ENCODE measurements around the gene TADA3.

TADA3 gene
- long read RNA-seq, transcript TADA3-201 (9 exons, 2,355 nt) = major isoform, 423 of 455 reads
- long read RNA-seq, partial matches to known transcripts = 7 of 455 reads
- long read RNA-seq, other reads (novel, unspliced or antisense) = 20 of 455 reads

- no peaks in the 10 kb centered on the region for H3K27me3 ChIP-seq (ENCODE audit: insufficient read depth, poor library complexity, severe bottlenecking)
- DNase-seq (ENCODE audit: low read depth in 1 of 2, low spot score in 1 of 2) = peak; percentile 93 to 94
These were observed at the start of gene TADA3, which contains the start of gene ARPC4 for GRCh38 chr3:9792405-9793160. Gene TADA3 (minus strand): TSS chr3:9792473. CDS start chr3:9791466, 1,007 bp downstream. Gene ARPC4 (plus strand): TSS chr3:9793082. CDS start chr3:9793122, 40 bp downstream.

GRCh38 chr3:9841015-9841414, 48.7 kb upstream of the TADA3 start:
- no peak overlapping the region for H3K27ac ChIP-seq (replicated peaks)
- H3K4me3 ChIP-seq (replicated peaks; ENCODE audit: insufficient read depth, low read length) = no peak overlapping the region
- H3K27me3 ChIP-seq (ENCODE audit: insufficient read depth, poor library complexity, severe bottlenecking) = no peaks in the 10 kb centered on the region
- DNase-seq (ENCODE audit: low read depth in 1 of 2, low spot score in 1 of 2) = no peak
- TF ChIP-seq SPI1 (IDR thresholded peaks at IDR 0.05; ENCODE audit: borderline replicate concordance, low read depth) (no peak), POLR2AphosphoS5 (IDR thresholded peaks at IDR 0.05; ENCODE audit: low read depth) (no peak), GABPA (IDR thresholded peaks at IDR 0.05; ENCODE audit: low read depth) (no peak), CTCF (IDR thresholded peaks at IDR 0.05; ENCODE audit: insufficient read depth, low read length) (no peak)

More at GRCh38 chr3:9792405-9793160, at the start of gene TADA3, which contains the start of gene ARPC4:
- TF ChIP-seq REST (IDR thresholded peaks at IDR 0.05; ENCODE audit: insufficient replicate concordance, low read depth) (peak; percentile 6), POLR2AphosphoS5 (IDR thresholded peaks at IDR 0.05; ENCODE audit: low read depth) (no peak; the same call in 1 of the 2 replicates), SPI1 (IDR thresholded peaks at IDR 0.05; ENCODE audit: borderline replicate concordance, low read depth) (peak; percentile 71; the same call in 1 of the 2 replicates), GABPA (IDR thresholded peaks at IDR 0.05; ENCODE audit: low read depth) (peak; percentile 53), CTCF (IDR thresholded peaks at IDR 0.05; ENCODE audit: insufficient read depth, low read length) (no peak)
- Histone ChIP-seq H3K4me3 (replicated peaks; ENCODE audit: insufficient read depth, low read length) (peak within 1 kb of the TSS; percentile 60), H3K27ac (replicated peaks) (peak within 1 kb of the TSS; percentile 99)

- Histone ChIP-seq H3K27me3 (ENCODE audit: insufficient read depth, poor library complexity, severe bottlenecking) (no peaks in the 10 kb centered on the region), H3K4me3 (replicated peaks; ENCODE audit: insufficient read depth, low read length) (no peak overlapping the region), H3K27ac (replicated peaks) (peak overlapping the region; percentile 23)
- no peak for DNase-seq (ENCODE audit: low read depth in 1 of 2, low spot score in 1 of 2)
- no peak for TF ChIP-seq CTCF (IDR thresholded peaks at IDR 0.05; ENCODE audit: insufficient read depth, low read length)
- TF ChIP-seq GABPA (IDR thresholded peaks at IDR 0.05; ENCODE audit: low read depth) = no peak
- no peak for TF ChIP-seq SPI1 (IDR thresholded peaks at IDR 0.05; ENCODE audit: borderline replicate concordance, low read depth)
- TF ChIP-seq POLR2AphosphoS5 (IDR thresholded peaks at IDR 0.05; ENCODE audit: low read depth) = no peak
- no peak for TF ChIP-seq REST (IDR thresholded peaks at IDR 0.05; ENCODE audit: insufficient replicate concordance, low read depth)
These were observed 46.6 kb upstream of the TADA3 start for GRCh38 chr3:9838856-9839255.
